NK-92 treated with Interleukin-12 subunit alpha and Interleukin-12 subunit beta, amount 100 ng/mL, for 24 hours (cell line): ENCODE data around the gene BCL2L2.

Experiments used
- DNase-seq: peaks from one replicate; lab custom pipeline; 2025; lab: John Stamatoyannopoulos, UW

Gene BCL2L2

DNA sequence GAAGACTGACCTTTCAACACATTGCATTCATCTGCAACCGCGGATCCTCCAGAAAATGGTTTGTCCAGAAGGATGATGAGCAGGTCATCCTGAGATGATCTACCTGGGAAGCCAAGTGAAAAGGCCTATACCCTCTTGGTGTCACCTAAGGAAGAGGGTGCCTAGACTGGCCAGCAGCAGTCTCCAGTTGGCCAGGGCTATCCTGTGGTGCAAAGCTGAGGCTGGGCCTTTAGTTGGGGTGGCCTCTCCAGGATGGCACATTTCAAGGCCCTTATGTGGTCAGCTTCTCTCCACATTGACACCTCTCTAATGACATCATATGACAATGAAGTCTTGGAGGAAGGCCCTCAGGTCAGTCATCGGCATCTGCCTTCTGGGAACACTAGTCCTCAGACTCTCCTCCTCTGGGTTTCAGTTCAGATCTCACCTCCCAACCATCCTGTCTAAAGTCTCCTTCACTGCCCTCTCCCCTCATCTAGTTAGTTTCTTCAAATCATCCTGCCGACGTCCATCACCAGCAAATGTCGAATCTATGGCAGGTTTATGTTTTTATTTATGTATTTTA lies 49.3 kb downstream of the BCL2L2 start:
- no peak for DNase-seq

DNA sequence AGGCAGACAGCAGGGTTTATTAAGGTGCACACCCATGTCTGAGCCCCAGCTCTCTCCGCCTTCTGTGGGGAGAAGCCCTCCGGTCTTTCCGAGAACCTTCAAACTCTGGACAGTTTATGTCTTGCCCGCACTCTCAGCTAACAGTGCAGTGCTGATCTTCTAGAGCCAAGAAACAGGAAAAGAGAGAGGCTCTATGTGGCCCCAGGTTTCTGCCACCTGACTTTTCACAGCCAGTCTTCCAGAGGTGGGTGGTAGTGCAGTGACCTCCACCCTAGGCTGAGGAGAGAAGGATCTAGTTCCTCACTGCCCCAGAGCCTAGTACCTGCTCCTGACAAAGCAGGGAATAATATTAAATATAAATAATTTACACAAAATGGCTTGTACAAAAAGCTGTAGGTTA lies 50.0 kb downstream of the BCL2L2 start:
- no peak for DNase-seq

DNA sequence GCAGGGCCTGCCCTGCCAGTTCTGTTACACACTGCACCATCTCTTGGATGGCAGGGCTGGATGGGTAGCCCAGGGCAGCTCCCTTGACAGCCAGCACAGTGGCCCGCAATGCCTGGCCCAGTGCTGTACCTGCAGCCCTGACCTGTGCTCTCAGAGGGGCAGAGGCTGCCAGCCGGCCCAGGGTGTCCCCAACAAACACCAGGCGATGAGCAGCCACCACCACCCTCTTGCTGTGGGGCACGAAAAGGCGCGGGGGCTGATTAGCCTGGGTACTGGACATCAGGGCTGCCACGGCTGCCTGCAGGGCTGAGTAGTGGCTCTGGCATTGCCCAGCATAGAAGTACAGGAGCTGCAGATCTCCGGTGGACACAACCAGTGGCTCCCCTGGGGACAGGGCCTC lies 50.6 kb downstream of the BCL2L2 start:
- DNase-seq: no peak

DNA sequence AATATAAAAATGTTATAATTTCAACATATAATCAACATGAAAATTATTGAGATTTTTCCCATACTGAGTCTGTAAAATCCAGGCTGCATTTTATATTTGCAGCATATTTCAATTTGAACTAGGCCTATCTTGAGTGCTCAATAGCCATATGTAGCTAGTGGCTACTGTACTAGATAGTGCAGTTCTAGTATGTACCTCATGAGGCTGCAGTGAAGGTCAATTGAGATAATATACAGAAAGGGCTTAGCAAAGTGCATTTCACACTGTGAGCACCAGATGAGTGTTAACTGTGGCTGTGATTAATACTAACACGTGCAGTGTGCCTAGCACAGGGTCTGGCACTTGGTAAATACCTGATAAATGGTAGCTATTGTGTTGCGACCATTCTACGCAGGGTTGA lies 51.4 kb downstream of the BCL2L2 start:
- no peak for DNase-seq

- DNase-seq: no peak
Measured at GRCh38 chr14:23358553-23359166, 52.0 kb downstream of the BCL2L2 start.

- DNase-seq: no peak
Measured at GRCh38 chr14:23359167-23359626, 52.6 kb downstream of the BCL2L2 start.

GRCh38 chr14:23359722-23360447 lies 53.3 kb downstream of the BCL2L2 start:
- DNase-seq: no peak

GRCh38 chr14:23360496-23360895 lies 53.9 kb downstream of the BCL2L2 start:
- no peak for DNase-seq

DNA sequence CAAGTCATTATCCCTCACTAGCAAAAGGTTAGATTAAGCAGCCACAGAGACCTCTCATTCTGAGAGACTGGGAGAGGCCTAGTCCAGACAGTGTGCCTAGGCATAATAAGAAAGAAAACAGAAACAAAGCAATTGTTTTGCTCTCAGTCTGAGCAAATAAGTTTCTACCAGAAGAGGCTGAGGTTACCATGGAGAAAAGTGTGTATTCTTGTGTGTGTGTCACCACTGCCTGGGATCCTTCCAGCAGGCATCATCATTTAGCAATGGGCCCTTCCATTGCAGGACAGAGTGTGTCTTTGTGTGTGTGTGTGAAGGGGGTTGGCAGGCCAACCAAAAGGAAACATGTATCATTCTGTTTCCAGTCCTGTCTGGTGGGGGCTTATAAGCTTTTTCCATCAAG lies 54.7 kb downstream of the BCL2L2 start:
- no peak for DNase-seq
